ENCODE results near the gene NACA2.
"Not testable (repeated sequence)": the region's sequence is repeated elsewhere in the genome, so short reads cannot be mapped to it uniquely, and the experiment has no call there.

The NACA2 gene

DNA sequence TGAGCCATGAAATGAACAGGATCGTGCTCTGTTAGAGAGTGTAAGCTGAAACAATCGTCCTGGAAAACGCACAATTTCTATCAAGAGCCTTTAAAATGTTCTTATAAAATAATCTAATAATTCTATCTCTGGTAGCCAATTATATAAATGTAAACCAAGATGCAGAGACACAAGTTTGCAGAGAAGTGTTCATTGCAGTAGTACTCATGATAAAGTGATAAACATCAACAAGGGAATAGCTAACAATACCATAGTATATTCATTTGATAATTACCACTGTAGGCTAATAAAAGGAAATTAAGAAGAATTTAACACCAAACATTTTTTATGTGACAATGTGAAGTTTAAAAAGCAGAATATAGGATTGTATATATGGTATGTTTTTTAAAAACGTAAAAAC, 12.4 kb downstream of the NACA2 start:
- TF ChIP-seq, protein P1, sequence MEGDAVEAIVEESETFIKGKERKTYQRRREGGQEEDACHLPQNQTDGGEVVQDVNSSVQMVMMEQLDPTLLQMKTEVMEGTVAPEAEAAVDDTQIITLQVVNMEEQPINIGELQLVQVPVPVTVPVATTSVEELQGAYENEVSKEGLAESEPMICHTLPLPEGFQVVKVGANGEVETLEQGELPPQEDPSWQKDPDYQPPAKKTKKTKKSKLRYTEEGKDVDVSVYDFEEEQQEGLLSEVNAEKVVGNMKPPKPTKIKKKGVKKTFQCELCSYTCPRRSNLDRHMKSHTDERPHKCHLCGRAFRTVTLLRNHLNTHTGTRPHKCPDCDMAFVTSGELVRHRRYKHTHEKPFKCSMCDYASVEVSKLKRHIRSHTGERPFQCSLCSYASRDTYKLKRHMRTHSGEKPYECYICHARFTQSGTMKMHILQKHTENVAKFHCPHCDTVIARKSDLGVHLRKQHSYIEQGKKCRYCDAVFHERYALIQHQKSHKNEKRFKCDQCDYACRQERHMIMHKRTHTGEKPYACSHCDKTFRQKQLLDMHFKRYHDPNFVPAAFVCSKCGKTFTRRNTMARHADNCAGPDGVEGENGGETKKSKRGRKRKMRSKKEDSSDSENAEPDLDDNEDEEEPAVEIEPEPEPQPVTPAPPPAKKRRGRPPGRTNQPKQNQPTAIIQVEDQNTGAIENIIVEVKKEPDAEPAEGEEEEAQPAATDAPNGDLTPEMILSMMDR (conservative IDR thresholded peaks at IDR 0.05), result no peak
- no peak overlapping the region for H3K27ac ChIP-seq

DNA sequence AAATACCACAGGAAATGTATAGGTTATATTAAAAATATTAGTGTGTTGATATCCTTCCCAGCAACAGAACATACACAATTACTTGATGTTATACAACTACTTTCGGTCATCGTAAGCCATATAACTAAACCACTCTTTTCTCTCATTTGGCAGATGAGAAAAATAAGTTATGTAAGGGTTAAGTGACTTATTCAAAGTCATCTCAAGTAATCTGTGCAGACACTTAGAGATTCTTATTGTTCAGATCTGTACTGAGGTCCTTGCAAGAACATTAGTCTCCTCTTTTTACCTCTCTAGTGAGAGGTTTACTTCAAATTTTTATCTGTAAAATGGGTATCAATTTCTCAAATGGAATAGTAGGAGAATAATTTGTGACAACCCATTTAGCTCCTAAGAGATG, 15.0 kb downstream of the NACA2 start:
- H3K27ac ChIP-seq, result no peak overlapping the region
- TF ChIP-seq, protein P1 (conservative IDR thresholded peaks at IDR 0.05), result no peak

DNA sequence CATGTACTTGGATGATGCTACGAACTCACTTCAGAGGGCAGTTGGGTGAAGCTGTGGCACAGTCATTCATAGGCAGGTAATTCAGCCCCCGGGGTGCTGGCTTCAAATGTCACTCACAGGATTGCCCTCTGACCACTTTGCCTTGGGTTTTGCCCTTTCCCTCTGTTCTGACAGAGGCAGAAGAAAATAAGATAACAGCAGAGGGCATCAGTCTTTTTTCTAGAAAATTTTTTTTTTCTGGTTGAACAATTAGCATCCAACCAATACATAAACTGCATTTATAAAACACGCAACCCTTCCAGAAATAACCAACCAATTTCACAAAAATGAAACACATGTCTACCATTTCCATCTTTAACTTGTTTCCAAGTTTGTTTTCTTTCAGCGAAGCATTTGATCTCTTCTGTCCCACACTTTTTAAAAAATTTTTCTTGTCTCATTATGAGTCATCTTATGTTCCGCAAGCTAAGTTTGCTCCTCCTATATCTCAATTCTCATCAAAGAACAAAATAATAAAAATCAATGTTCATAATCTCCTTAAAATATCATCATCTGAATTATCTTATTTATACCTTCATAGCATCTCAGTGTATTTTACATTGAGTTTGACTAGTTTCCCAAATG, 15.6 kb downstream of the NACA2 start:
- no peak overlapping the region; the same call in 1 of the 2 replicates for H3K27ac ChIP-seq
- TF ChIP-seq, protein P1 (conservative IDR thresholded peaks at IDR 0.05), result no peak

DNA sequence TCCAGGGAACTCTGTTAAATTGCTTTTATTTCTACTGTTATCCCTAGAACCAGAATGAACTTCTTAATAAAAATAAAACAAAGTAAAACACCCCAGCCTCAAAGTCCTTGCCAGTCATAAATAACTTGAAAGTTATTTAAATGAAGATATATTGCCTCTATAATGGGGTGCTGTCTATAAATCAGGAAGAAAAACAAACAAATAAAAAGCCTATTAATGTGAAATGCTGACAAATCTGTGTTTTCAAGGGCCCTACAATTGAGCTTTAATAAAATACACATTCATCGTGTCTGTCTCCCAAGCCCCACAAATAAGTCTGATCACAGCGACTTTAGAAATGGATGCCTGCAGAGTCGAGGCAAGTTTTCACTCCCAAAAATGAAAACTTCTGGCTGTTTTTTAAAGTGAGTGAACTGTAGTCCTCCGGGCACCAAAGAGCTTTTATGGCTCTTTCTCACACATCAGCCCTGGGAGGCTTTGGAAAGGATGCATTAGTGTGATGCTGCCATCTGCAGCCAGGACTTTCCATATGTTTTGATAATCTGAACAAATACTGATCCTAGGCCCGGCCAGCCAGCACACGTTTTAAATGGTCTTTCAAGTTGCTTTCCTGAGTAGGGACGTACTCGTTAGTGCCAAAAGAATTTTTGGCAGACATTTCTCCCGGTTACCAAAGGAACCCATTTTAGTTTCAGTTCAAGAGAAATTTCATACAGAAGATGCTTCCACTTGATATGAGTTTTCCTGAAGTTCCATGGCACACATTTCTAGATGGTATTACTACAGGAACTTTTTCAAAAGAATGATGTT, 16.3 kb downstream of the NACA2 start:
- TF ChIP-seq, protein P1 (conservative IDR thresholded peaks at IDR 0.05), result peak; percentile 77
- no peak overlapping the region; the same call in 1 of the 2 replicates for H3K27ac ChIP-seq

DNA sequence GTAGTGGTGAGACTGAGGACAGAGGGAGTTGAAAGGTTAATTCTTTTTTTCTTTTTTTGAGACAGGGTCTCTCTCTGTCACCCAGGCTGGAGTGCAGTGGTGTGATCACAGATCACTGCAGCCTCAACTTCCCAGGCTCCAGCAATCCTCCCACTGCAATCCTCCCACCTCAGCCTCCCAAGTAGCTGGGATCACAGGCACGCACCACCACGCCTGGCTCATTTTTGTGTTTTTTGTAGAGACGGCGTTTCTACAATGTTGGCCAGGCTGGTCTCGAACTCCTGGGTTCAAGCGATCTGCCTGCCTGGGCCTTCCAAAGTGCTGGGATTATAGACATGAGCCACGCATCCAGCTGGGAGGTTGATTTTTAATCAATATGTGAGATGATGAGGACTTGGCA, 18.5 kb downstream of the NACA2 start:
- not testable (repeated sequence) for H3K27ac ChIP-seq

DNA sequence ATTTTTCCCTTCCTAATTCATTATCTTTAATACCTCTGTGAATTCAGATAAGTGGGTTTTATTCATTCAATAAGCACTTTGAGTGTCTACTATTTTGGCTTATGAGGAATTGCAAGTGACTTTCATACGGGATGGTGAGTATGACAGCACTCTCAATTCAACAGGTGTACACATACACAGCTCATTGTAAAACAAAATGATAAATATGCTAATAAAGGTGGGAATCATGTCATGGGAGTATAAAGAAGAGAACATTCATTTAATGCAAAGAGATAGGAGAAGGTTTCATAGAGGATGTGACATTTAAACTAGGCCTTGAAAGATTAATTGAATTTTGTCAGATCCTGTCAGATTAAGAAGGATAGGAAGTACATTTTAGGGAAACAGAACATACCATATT, 19.4 kb downstream of the NACA2 start:
- H3K27ac ChIP-seq, result no peak overlapping the region
- TF ChIP-seq, protein P1 (conservative IDR thresholded peaks at IDR 0.05), result no peak

DNA sequence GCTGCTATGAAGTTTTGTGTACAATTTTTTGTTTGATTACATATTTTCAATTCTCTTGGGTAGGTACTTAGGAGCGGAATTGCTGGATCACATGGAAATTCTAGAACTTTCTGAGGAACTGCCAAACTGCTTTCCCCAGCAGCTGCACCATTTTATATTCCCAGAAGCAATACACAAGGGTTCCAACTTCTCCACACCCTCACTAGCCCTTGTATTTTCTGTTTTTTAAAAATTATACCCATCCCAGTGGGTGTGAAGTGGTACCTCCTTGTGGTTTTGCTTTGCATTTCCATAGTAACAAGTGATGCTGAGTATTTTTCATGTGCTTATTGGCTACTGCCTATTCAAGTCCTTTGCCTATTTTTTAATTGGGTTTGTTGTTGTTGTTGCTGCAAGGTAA, 20.9 kb downstream of the NACA2 start:
- H3K27ac ChIP-seq, result no peak overlapping the region
- TF ChIP-seq, protein P1 (conservative IDR thresholded peaks at IDR 0.05), result no peak

DNA sequence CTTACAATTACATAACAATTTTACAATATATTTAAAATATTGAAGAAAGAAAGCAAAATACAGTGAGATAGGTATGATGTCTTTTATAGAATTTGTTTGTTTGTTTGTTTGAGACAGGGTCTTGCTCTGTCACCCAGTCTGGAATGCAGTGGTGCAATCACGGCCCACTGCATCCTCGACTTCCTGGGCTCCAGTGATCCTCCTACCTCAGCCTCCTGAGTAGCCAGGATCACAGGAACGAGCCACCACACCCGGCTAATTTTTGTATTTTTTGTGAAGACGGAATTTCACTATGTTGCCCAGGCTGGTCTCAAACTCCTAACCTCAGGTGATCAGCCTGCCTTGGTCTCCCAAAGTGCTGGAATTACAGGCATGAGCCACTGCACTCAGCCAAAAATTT, 21.5 kb downstream of the NACA2 start:
- H3K27ac ChIP-seq, result not testable (repeated sequence)
